Keratinocyte (primary cell): ENCODE data around the gene TCF23. TPM values are rescaled to one million over a fixed set of nuclear protein-coding genes. Genes with fewer than 3 reads are reported as not detected.

ENCODE experiments used
- DNase-seq: peaks from one replicate; pipeline ENCODE4 v3.0.0-alpha.2; 2011; ENCODE audit warnings: low read depth, missing footprints, low spot score
- FAIRE-seq: peaks from 2 replicates; lab custom pipeline; 2011; peaks lifted over from hg19 to GRCh38; lab: Jason Lieb, UNC
- H2AFZ ChIP-seq: 2 replicates; pipeline ENCODE4 v1.6.0; 2012; ENCODE audit warnings: low read length, control low read depth, inconsistent platforms; ENCODE audit not compliant: control insufficient read depth
- H3K27ac ChIP-seq: 2 replicates; pipeline ENCODE4 v1.5.1; 2011; ENCODE audit warnings: low read length; ENCODE audit not compliant: control insufficient read depth, insufficient read depth
- H3K27me3 ChIP-seq: 3 replicates; pipeline ENCODE4 v1.6.0; 2011; ENCODE audit warnings: low read length; ENCODE audit not compliant: control insufficient read depth, insufficient read depth; ENCODE audit errors: extremely low read depth
- H3K36me3 ChIP-seq, 2 experiments: 2 replicates in 1 of 2; 3 replicates in 1 of 2; pipeline ENCODE4 v1.5.1; 2011; ENCODE audit warnings: low read length in 2 of 2, mild to moderate bottlenecking in 1 of 2; ENCODE audit not compliant: control insufficient read depth in 2 of 2, insufficient read depth in 2 of 2; ENCODE audit errors: extremely low read depth in 1 of 2
- H3K4me1 ChIP-seq: 3 replicates; pipeline ENCODE4 v1.5.1; 2011; ENCODE audit warnings: low read length; ENCODE audit not compliant: control insufficient read depth, insufficient read depth; ENCODE audit errors: extremely low read depth
- H3K4me2 ChIP-seq: 3 replicates; pipeline ENCODE4 v1.6.0; 2011; ENCODE audit warnings: low read depth, low read length; ENCODE audit not compliant: control insufficient read depth, insufficient read depth; ENCODE audit errors: extremely low read depth
- H3K4me3 ChIP-seq, 3 experiments: fragments of 200-600 bp in 1 of 3; sonication (generic) in 1 of 3; 2 replicates in 2 of 3; 3 replicates in 1 of 3; pipeline ENCODE4 v1.5.1; 2011 to 2016; ENCODE audit warnings: low read length in 3 of 3, mild to moderate bottlenecking in 3 of 3, control low read depth in 2 of 3, inconsistent platforms in 1 of 3, low read depth in 1 of 3, mixed read lengths in 1 of 3, mixed run types in 1 of 3, moderate library complexity in 1 of 3; ENCODE audit not compliant: control insufficient read depth in 2 of 3, insufficient read depth in 2 of 3; ENCODE audit errors: extremely low read depth in 1 of 3
- H3K79me2 ChIP-seq: 2 replicates; pipeline ENCODE4 v1.6.0; 2012; ENCODE audit warnings: low read length; ENCODE audit not compliant: control insufficient read depth, insufficient read depth
- H3K9ac ChIP-seq: 3 replicates; pipeline ENCODE4 v1.6.0; 2011; ENCODE audit warnings: low read length; ENCODE audit not compliant: control insufficient read depth, insufficient read depth; ENCODE audit errors: extremely low read depth
- H3K9me1 ChIP-seq: 3 replicates; pipeline ENCODE4 v1.6.0; 2011; ENCODE audit warnings: low read length; ENCODE audit not compliant: control insufficient read depth, insufficient read depth; ENCODE audit errors: extremely low read depth
- H3K9me3 ChIP-seq: 2 replicates; pipeline ENCODE4 v1.5.1; 2012; ENCODE audit warnings: low read depth, low read length; ENCODE audit not compliant: control insufficient read depth
- H4K20me1 ChIP-seq: 3 replicates; pipeline ENCODE4 v1.6.0; 2011; ENCODE audit warnings: low read length; ENCODE audit not compliant: control insufficient read depth, insufficient read depth; ENCODE audit errors: extremely low read depth
- EZH2 ChIP-seq: IDR thresholded peaks from one replicate; pipeline ENCODE4 v1.6.1; 2012; ENCODE audit warnings: inconsistent platforms, mild to moderate bottlenecking, low read length, moderate library complexity
- dilution Hi-C: fragments of 300-500 bp; cut with MboI; formaldehyde crosslinking; loops from one replicate; pipeline ENCODE4 v1.7.0; 2020; ENCODE audit warnings: low sequenced_read_pairs; ENCODE audit not compliant: extremely low pct_ligation_motif_present
- polyA plus RNA-seq, 5 experiments: library from polyadenylated mRNA; depleted of rRNA in 3 of 5; stranded (reverse) in 3 of 5; stranded (forward) in 1 of 5; unstranded in 1 of 5; fragments of >200 nt; gene quantifications; 1 replicate in 1 of 5; 2 replicates in 3 of 5; 3 replicates in 1 of 5; pipeline versions ENCODE4 v1.2.1 to v1.2.3, GENCODE V29; 2011 to 2012; ENCODE audit warnings: missing spikeins in 2 of 5, low read depth in 1 of 5, low replicate concordance in 1 of 5
- TF ChIP-seq, protein P1 (sequence below), 3 experiments: IDR thresholded peaks in 1 of 3; conservative IDR thresholded peaks in 1 of 3; optimal IDR thresholded peaks in 1 of 3; 2 replicates in 2 of 3; 3 replicates in 1 of 3; pipeline versions ENCODE3 to v1.5.1; 2011; ENCODE audit warnings: low read length in 3 of 3, mild to moderate bottlenecking in 3 of 3, moderate library complexity in 2 of 3, control low read depth in 1 of 3, inconsistent platforms in 1 of 3; ENCODE audit not compliant: insufficient read depth in 2 of 3; ENCODE audit errors: extremely low read depth in 1 of 3

The TCF23 gene
- polyA plus RNA-seq, 1 donor (not counting 4 experiments of a cell fraction or from before 2014, with no cell fraction given) = not detected

GRCh38 chr2:27205206-27205605 lies 56.4 kb downstream of the TCF23 start:
- Histone ChIP-seq H3K4me2 (no peak overlapping the region), H3K79me2 (no peaks in the 10 kb centered on the region), H3K27me3 (no peaks in the 10 kb centered on the region), H3K9ac (no peak overlapping the region), H3K9me1 (no peaks in the 10 kb centered on the region), H3K9me3 (no peaks in the 10 kb centered on the region), H3K4me1 (peaks cover 4% of the 10 kb centered on the region), H2AFZ (no peak overlapping the region), H3K36me3 (peaks cover 38 to 58% of the 10 kb centered on the region in 2 experiments), H3K27ac (no peak overlapping the region), H3K4me3 (no peak overlapping the region), H4K20me1 (no peaks in the 10 kb centered on the region)
- no peak for FAIRE-seq
- no peak for DNase-seq
- TF ChIP-seq, protein P1, sequence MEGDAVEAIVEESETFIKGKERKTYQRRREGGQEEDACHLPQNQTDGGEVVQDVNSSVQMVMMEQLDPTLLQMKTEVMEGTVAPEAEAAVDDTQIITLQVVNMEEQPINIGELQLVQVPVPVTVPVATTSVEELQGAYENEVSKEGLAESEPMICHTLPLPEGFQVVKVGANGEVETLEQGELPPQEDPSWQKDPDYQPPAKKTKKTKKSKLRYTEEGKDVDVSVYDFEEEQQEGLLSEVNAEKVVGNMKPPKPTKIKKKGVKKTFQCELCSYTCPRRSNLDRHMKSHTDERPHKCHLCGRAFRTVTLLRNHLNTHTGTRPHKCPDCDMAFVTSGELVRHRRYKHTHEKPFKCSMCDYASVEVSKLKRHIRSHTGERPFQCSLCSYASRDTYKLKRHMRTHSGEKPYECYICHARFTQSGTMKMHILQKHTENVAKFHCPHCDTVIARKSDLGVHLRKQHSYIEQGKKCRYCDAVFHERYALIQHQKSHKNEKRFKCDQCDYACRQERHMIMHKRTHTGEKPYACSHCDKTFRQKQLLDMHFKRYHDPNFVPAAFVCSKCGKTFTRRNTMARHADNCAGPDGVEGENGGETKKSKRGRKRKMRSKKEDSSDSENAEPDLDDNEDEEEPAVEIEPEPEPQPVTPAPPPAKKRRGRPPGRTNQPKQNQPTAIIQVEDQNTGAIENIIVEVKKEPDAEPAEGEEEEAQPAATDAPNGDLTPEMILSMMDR (optimal IDR thresholded peaks at IDR 0.05 in 1 of 3, IDR thresholded peaks at IDR 0.05 in 1 of 3, conservative IDR thresholded peaks at IDR 0.05 in 1 of 3; ENCODE audit: extremely low read depth in 1 of 3, insufficient read depth in 2 of 3, low read length in 3 of 3) = no peak
- no peak for TF ChIP-seq EZH2
- dilution Hi-C loops = no loop called here

DNA sequence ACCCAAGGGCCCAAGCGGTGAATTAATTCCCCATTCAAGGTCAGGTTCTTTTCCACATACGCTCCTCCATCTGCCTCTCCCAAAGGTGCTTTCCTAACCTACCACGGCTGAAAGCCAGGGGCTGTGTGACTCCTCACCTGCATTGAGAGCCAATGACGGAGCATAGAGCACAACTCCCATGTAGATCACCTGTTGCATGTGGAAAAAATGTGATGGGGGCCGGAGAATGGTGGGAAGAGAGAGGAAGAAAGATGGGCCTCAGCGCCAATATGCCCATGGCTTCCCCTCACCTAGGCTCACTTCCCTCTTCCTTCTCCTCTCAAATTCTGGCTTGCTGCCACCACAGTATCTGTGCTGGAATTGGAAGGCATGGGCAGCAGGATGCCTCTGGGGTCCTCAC lies 57.5 kb downstream of the TCF23 start:
- Histone ChIP-seq H3K27ac (no peak overlapping the region), H3K9ac (no peak overlapping the region), H3K9me1 (no peaks in the 10 kb centered on the region), H3K27me3 (no peaks in the 10 kb centered on the region), H2AFZ (no peak overlapping the region), H3K4me3 (no peak overlapping the region), H3K9me3 (no peaks in the 10 kb centered on the region), H4K20me1 (no peaks in the 10 kb centered on the region), H3K36me3 (peaks cover 38 to 56% of the 10 kb centered on the region in 2 experiments), H3K4me1 (peaks cover 10% of the 10 kb centered on the region), H3K4me2 (no peak overlapping the region), H3K79me2 (no peaks in the 10 kb centered on the region)
- no peak for TF ChIP-seq EZH2
- TF ChIP-seq, protein P1 (optimal IDR thresholded peaks at IDR 0.05 in 1 of 3, IDR thresholded peaks at IDR 0.05 in 1 of 3, conservative IDR thresholded peaks at IDR 0.05 in 1 of 3; ENCODE audit: extremely low read depth in 1 of 3, insufficient read depth in 2 of 3, low read length in 3 of 3) = no peak
- dilution Hi-C loops = no loop called here
- DNase-seq = no peak
- FAIRE-seq = no peak

Other genes with a start within 250 kb of the TCF23 start
- gene MAPRE3, start 178.4 kb upstream of the TCF23 start, polyA plus RNA-seq = 12.6 to 16.5 TPM (median 15.0 TPM) in 3 replicates
- 28.7 to 65.8 TPM (median 38.0 TPM) in 3 replicates for gene TMEM214, start 116.0 kb upstream of the TCF23 start, polyA plus RNA-seq
- gene AGBL5, start 97.3 kb upstream of the TCF23 start, polyA plus RNA-seq = 24.5 to 27.7 TPM (median 25.5 TPM) in 3 replicates
- 393 to 636 TPM (median 541 TPM) in 3 replicates for gene OST4, start 77.3 kb upstream of the TCF23 start, polyA plus RNA-seq
- gene EMILIN1, start 70.4 kb upstream of the TCF23 start, polyA plus RNA-seq = 0.01 to 0.06 TPM (median 0.03 TPM) in 3 replicates
- gene KHK, start 62.2 kb upstream of the TCF23 start, polyA plus RNA-seq = 0.06 to 0.36 TPM (median 0.21 TPM) in 3 replicates
- 1.1 to 1.4 TPM (median 1.3 TPM) in 3 replicates for gene CGREF1, start 29.9 kb upstream of the TCF23 start, polyA plus RNA-seq
- gene ABHD1, start 25.2 kb upstream of the TCF23 start, polyA plus RNA-seq = not detected in 3 replicates
- gene PREB, start 14.4 kb upstream of the TCF23 start, polyA plus RNA-seq = 48.7 to 51.0 TPM (median 50.9 TPM) in 3 replicates
- gene PRR30, start 9.6 kb upstream of the TCF23 start, polyA plus RNA-seq = not detected in 3 replicates
- gene ATRAID, start 63.0 kb downstream of the TCF23 start, polyA plus RNA-seq = 154 to 168 TPM (median 156 TPM) in 3 replicates
- 55.1 to 72.3 TPM (median 60.4 TPM) in 3 replicates for gene SLC5A6, start 63.3 kb downstream of the TCF23 start, polyA plus RNA-seq
- 17.1 to 33.3 TPM (median 21.0 TPM) in 3 replicates for gene CAD, start 68.4 kb downstream of the TCF23 start, polyA plus RNA-seq
- not detected in 3 replicates for gene SLC30A3, start 114.0 kb downstream of the TCF23 start, polyA plus RNA-seq
- not detected in 3 replicates for gene DNAJC5G, start 126.4 kb downstream of the TCF23 start, polyA plus RNA-seq
- not detected in 3 replicates for gene TRIM54, start 133.4 kb downstream of the TCF23 start, polyA plus RNA-seq
- 0.08 to 0.59 TPM (median 0.10 TPM) in 3 replicates for gene UCN, start 159.4 kb downstream of the TCF23 start, polyA plus RNA-seq
- gene MPV17, start 174.1 kb downstream of the TCF23 start, polyA plus RNA-seq = 117 to 162 TPM (median 125 TPM) in 3 replicates
- 44.7 to 53.4 TPM (median 51.3 TPM) in 3 replicates for gene GTF3C2, start 207.8 kb downstream of the TCF23 start, polyA plus RNA-seq
- 43.1 to 54.9 TPM (median 54.2 TPM) in 3 replicates for gene EIF2B4, start 221.3 kb downstream of the TCF23 start, polyA plus RNA-seq
- gene SNX17, start 221.6 kb downstream of the TCF23 start, polyA plus RNA-seq = 79.4 to 101 TPM (median 83.3 TPM) in 3 replicates
- gene ZNF513, start 231.7 kb downstream of the TCF23 start, polyA plus RNA-seq = 8.8 to 14.3 TPM (median 8.9 TPM) in 3 replicates